Epithelial cell of esophagus (primary cell): ENCODE measurements around the gene PPFIA1.

ENCODE experiments used
- DNase-seq: peaks from one replicate; pipeline ENCODE4 v3.0.0; 2010; ENCODE audit warnings: low read depth
- H3K4me3 ChIP-seq: 2 replicates; pipeline ENCODE4 v1.5.1; 2011; ENCODE audit warnings: mild to moderate bottlenecking, low read length, control low read depth
- TF ChIP-seq, protein P1 (sequence below): IDR thresholded peaks from 2 replicates; pipeline ENCODE4 v1.5.1; 2011; ENCODE audit warnings: low read depth, mild to moderate bottlenecking, low read length, control low read depth, inconsistent platforms; ENCODE audit not compliant: insufficient read depth; ENCODE audit errors: missing control alignments

The PPFIA1 gene

DNA sequence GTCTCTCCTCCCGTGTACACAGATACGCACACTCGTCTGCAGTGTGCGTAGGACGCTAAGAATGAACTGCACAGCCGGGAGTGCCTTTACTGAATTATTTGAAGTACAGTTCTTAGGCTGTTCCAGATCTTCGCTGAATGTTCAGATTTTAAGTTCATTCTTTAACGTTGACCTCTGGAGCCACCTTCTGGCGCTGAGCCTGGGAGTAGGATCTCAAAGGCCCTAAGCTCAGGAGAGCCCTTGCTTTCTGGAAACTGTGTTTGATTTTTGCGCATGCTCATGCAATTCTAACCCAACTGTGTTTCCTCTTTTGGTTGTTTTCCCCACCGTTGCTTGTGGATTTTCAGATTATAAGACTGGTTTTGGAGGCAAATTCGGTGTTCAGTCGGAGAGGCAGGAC, 150.6 kb downstream of the PPFIA1 start:
- H3K4me3 ChIP-seq = no peak overlapping the region
- TF ChIP-seq, protein P1, sequence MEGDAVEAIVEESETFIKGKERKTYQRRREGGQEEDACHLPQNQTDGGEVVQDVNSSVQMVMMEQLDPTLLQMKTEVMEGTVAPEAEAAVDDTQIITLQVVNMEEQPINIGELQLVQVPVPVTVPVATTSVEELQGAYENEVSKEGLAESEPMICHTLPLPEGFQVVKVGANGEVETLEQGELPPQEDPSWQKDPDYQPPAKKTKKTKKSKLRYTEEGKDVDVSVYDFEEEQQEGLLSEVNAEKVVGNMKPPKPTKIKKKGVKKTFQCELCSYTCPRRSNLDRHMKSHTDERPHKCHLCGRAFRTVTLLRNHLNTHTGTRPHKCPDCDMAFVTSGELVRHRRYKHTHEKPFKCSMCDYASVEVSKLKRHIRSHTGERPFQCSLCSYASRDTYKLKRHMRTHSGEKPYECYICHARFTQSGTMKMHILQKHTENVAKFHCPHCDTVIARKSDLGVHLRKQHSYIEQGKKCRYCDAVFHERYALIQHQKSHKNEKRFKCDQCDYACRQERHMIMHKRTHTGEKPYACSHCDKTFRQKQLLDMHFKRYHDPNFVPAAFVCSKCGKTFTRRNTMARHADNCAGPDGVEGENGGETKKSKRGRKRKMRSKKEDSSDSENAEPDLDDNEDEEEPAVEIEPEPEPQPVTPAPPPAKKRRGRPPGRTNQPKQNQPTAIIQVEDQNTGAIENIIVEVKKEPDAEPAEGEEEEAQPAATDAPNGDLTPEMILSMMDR = no peak
- DNase-seq = no peak

DNA sequence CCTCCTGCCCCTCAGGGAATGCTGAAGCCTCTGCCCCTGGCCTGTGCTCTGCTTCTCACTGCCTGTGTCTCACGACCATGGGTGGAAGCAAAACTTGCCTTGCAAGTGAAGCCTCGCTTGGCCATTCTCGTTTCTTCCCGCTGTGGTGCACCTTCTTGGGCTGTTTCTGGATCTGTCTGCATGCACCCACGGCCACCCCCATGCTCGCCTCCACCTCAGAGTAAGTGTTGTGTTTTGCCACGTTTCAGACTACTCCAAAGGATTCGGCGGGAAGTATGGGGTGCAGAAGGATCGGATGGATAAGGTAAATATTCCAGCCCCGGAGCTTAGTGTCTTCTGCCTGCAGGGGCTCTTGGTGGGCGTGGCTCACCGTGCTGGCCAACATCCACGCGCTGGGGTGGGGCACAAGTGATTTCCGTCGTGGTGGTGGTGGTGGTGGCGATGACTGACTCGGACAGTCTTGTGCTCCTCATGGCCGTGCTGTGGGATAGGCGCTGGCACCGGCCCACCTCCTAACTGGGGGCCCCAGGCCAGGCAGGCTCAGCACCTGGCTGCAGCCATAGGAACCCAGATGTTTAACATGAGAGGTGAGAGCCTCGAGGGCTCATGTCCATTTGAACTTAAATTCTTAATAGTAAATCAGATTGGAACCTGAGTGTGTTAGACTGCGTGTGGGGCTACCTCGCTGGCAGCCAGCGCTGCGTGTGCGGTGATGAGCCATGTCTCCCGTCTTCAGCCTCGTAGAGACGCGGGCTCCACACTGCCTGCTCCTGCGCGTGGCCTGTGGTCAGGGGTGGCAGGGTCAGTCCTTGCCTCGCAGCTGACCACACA, 152.4 kb downstream of the PPFIA1 start:
- DNase-seq = no peak
- no peak overlapping the region for H3K4me3 ChIP-seq
- TF ChIP-seq, protein P1 = no peak

DNA sequence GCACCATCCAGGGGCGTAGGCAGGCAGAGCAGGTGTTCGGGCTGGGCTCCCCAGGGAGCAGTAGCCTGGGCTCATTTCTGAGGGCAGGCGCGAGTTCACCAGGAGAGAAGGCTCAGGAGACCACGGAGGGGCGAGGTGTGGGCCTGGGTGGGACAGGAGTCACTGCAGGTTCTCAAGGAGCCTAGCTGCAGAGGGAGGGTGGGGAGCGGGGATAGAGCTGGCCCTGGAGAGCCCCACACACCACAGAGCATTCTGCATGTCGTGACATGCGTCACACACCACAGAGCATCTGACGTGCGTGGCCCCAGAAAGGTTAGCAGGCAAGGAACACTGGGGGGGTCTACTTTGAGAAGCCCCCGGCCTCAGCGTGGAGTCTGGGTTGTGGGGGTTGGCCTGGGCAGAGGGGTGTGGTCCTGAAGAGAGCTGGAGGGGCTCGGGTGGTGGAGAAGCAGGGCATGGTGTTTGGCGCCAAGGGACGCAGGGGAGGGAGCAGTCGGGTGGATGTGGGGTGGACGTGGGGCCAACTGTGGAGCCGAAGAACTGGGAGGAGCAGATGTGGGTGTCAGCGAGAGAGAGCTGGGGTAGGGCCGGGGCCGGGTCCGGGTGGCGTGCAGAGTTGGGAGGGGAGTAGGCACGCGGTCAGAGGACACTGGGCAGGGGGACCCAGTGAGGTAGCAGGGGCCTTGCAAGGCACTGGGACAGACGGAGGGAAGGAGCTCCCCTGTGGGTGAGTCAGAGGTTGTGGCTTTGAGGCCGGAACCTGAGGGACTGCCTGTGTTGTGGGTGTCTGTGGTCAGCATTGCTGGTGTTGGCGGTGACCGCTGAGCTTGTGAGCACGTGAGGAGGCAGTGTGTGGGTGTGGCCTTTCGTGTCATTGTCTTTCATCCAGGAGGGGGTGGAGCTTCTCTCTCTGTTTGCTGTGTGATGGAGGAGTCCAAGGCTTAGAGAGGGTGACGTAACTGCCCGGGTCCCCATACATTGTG, 153.3 kb downstream of the PPFIA1 start:
- DNase-seq = no peak
- no peak overlapping the region for H3K4me3 ChIP-seq
- TF ChIP-seq, protein P1 = no peak

DNA sequence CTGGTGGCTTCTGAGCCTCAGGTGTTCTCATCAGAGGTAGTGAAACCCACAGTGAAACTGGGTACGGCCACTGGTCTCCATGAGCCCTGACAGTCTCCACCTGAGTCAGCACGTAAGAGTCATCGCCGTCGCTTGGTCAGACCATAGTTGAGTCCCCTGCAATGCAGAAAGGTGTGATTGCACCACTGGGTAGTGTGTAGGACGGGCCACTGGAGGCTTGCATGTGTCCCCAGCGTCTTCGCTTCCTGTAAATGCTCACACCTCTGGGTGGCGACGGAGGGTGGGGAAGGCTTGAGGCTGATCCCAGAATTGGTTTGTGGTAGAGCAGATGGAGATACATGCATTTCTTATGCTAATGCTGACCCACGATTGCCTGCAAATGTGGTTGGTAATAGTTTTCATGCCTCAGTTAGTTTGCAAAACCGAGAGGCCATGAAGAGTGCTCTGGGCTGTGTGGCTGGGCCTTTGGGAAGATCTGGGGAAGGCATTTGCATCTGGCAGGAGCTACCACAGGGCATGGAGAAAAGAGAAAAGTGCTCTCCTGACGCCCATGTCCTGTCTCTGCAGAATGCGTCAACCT, 154.4 kb downstream of the PPFIA1 start:
- H3K4me3 ChIP-seq = no peak overlapping the region
- DNase-seq = no peak
- TF ChIP-seq, protein P1 = no peak

DNA sequence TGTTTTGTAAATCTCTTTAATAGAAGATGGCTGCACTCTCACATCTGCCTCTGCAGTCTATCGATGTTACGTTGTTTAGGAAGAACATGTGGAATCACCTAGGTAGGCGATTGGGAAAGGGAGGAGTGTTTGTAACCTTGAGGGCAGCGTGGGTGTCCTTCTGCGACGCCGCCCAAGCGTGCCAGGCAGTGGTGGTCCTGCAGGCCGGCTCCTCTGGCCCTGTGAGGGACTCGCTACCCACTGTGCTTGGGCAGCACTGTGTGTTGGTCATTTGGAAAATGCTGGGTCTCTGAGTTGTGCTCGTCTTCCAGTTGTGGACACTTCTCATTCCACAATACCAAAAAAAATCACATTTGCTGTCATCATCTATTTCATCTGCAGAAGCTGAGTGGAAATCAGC, 156.9 kb downstream of the PPFIA1 start:
- TF ChIP-seq, protein P1 = no peak
- H3K4me3 ChIP-seq = no peak overlapping the region
- DNase-seq = no peak

DNA sequence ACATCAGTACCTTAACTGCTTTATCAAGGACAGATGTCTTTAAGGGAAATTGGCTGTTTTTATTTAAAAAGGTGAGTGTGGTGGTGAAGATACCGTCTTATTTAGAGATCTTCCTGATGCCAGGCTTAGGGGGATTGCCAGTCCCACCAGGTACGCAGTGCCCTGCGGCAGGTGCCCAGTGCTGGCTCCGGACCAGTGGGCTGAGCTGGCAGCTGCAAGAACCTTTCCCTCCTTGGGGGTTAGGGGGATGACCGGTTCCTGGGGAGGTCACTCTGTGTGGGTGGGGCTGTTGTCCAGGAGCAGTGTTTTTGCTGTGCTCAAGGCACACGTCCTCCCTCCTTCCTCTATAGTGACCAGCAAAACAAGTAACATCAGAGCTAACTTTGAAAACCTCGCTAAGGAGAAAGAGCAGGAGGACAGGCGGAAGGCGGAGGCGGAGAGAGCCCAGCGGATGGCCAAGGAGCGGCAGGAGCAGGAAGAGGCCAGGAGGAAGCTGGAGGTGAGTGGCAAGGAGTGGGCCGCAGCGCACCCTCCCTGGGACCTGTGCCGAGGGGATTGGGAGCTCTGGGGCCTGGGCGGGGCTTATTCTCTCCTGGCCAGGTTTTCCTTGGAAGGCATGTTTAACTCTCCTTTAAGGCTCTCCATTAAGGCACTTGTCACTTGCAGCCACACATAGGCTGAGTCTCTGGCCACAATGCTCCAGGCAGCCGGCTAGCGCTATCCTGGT, 158.4 kb downstream of the PPFIA1 start:
- no peak overlapping the region for H3K4me3 ChIP-seq
- TF ChIP-seq, protein P1 = no peak
- DNase-seq = no peak
